ENCODE data around the gene PAX3. TPM values are rescaled to one million over a fixed set of nuclear protein-coding genes. Genes with fewer than 3 reads are reported as not detected.
A peak's percentile ranks its signal among the peaks of the same experiment; 100 is the strongest.

The PAX3 gene
- total and polyA plus RNA-seq, 2 experiments from 2014 or later, result 8.0 to 19.3 TPM

DNA sequence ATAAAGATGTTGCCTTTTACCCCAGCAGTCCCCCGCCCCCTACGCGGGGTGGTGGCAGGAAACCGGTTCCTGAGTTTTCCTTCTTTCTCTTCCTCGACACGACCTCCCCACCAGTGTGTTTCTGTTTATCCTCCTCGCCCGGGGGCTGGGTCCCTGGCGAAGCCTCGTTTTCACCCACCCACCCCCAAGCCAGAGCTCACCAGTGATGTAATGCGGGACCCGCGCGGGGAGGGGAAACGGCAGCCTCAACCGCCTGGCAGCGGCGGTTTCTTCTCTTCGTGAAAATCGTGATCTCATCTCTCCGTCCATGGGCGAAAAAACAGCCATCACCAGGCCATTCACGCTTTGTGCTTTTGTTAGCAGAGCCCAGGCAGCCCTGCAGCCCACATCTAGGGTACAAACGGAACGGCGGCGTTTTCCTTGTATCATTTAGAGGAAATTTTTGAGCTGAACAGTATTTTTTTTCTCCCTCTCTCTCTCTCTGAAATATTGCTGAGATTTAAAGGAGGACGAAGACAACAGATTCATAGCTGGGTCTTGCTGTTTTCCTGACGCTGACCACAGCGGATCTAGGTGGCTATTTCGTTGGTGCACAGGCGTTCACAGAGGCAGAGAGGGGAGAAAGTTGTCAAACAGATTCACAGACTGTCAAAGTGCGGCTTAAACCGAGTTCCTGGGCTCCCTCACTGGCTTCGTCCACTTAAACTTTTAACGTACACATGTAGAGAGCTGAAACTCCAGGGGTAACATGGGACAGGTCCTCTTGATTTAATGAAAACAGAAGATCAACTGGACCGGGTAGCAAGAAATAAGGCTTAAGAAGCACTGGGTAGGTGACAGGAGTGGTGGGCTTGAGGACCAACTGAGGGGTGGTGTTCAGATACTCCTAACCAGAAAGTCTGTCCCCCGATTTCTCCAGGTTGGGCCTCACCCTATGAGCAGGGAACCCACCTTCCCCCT, 21.9 kb upstream of the PAX3 start:
- H3K9me3 ChIP-seq (ENCODE audit: low read depth), result no peaks in the 10 kb centered on the region
- H3K36me3 ChIP-seq, result no peaks in the 10 kb centered on the region
- peak overlapping the region; percentile 67 for H3K4me3 ChIP-seq
- TF ChIP-seq, protein P1, sequence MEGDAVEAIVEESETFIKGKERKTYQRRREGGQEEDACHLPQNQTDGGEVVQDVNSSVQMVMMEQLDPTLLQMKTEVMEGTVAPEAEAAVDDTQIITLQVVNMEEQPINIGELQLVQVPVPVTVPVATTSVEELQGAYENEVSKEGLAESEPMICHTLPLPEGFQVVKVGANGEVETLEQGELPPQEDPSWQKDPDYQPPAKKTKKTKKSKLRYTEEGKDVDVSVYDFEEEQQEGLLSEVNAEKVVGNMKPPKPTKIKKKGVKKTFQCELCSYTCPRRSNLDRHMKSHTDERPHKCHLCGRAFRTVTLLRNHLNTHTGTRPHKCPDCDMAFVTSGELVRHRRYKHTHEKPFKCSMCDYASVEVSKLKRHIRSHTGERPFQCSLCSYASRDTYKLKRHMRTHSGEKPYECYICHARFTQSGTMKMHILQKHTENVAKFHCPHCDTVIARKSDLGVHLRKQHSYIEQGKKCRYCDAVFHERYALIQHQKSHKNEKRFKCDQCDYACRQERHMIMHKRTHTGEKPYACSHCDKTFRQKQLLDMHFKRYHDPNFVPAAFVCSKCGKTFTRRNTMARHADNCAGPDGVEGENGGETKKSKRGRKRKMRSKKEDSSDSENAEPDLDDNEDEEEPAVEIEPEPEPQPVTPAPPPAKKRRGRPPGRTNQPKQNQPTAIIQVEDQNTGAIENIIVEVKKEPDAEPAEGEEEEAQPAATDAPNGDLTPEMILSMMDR (IDR thresholded peaks at IDR 0.05; ENCODE audit: low read depth, low read length), result no peak
- DNase-seq (ENCODE audit: low read depth in 1 of 2, low spot score in 1 of 2), result peak; percentile 43 to 66
- H3K4me1 ChIP-seq (ENCODE audit: low read depth), result peaks cover 27% of the 10 kb centered on the region
- peak overlapping the region; percentile 85 for H3K27ac ChIP-seq
- H3K27me3 ChIP-seq, result peaks cover 15% of the 10 kb centered on the region

DNA sequence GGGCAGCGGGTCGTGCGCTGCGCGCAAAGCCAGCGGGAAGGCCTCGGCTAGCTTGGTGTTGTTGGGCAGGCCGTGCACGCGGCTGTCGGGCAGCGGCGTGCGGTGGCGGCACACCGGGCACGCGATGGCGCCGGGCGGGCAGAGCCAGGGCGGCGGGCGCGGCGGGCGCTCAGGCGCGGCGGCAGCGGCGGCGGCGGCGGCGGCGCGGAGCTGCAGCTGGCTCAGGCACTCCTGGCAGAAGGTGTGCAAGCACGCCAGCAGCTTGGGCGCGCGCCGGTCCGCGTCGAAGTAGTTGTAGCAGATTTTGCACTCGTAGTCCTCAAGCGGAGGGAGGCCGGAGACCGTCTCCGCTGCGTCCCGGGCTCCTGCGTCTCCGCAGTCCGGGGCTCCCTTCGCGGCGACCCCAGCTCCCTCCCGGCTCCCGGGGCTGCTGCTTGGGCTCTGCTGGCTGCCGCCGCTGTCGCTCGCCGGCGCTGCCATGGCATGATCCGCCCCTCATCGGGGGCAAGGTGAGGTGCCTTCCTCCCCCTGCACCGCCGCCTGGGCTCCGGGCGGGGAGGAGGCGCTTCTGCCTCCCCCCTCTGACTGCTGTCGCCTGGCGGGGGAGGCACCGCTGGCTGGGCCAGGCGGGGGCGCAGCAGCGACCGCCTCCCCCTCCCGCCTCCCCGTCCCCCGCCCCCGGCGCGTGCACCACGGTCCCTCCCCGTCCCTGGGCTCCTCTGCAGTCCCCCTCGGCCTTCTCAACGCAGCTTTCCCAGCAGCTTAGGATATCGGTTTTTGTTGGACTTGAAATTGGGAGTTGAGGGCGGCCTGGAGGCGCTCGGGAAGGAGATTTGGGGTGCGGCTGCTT, 21.0 kb upstream of the PAX3 start:
- Histone ChIP-seq H3K27me3 (peaks cover 25% of the 10 kb centered on the region), H3K4me3 (peak overlapping the region; percentile 67), H3K4me1 (ENCODE audit: low read depth) (peaks cover 27% of the 10 kb centered on the region), H3K9me3 (ENCODE audit: low read depth) (no peaks in the 10 kb centered on the region), H3K27ac (peak overlapping the region; percentile 85), H3K36me3 (no peaks in the 10 kb centered on the region)
- DNase-seq (ENCODE audit: low read depth in 1 of 2, low spot score in 1 of 2), result peak; percentile 40 to 73
- TF ChIP-seq, protein P1 (IDR thresholded peaks at IDR 0.05; ENCODE audit: low read depth, low read length), result no peak

DNA sequence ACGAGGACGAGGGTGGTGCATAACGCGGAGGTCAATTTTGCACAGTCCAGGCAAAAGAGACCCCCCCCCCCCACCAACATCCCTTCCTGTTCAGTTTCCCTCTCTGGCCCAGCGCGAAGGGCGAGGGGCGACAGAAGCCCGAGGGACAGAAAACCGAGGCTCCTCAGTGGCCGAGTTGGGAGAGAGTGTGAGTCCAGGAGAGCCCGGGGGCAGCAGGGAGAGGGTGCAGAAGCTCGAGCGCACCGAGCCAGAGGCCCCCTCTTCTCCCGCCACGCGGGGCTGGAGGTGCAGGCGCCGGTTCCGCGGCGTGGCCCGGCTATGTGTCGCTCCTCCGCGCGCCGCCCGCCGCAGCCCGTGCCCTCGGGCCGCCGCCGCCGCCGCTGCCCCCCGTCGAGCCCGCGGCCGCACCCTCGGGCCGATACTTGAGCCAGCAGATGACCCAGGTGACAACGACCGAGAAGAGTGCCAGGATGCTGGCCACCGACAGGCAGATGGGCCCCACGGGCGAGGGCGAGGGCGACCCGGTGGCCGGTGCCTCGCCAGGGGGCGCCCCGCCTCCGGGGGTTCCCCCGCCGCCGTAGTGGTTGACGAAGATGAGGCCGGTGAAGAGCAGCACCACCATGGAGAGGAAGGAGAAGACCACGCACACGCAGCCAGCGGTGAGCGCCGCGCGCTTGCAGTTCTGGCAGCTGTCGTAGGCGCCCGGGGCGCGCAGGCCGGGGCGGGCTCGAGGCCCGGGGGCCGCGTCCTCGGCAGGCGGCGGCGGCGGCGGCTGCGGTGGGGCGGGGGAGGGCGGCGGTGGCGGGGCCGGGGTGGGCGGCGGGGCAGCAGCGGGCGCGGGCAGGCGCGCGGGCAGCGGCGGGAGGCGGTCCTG, 20.2 kb upstream of the PAX3 start:
- Histone ChIP-seq H3K9me3 (ENCODE audit: low read depth) (no peaks in the 10 kb centered on the region), H3K27me3 (peaks cover 33% of the 10 kb centered on the region), H3K27ac (no peak overlapping the region), H3K4me3 (peak overlapping the region; percentile 67), H3K4me1 (ENCODE audit: low read depth) (peaks cover 27% of the 10 kb centered on the region), H3K36me3 (no peaks in the 10 kb centered on the region)
- DNase-seq (ENCODE audit: low read depth in 1 of 2, low spot score in 1 of 2), result peak; percentile 54 to 77
- TF ChIP-seq, protein P1 (IDR thresholded peaks at IDR 0.05; ENCODE audit: low read depth, low read length), result peak; percentile 35

DNA sequence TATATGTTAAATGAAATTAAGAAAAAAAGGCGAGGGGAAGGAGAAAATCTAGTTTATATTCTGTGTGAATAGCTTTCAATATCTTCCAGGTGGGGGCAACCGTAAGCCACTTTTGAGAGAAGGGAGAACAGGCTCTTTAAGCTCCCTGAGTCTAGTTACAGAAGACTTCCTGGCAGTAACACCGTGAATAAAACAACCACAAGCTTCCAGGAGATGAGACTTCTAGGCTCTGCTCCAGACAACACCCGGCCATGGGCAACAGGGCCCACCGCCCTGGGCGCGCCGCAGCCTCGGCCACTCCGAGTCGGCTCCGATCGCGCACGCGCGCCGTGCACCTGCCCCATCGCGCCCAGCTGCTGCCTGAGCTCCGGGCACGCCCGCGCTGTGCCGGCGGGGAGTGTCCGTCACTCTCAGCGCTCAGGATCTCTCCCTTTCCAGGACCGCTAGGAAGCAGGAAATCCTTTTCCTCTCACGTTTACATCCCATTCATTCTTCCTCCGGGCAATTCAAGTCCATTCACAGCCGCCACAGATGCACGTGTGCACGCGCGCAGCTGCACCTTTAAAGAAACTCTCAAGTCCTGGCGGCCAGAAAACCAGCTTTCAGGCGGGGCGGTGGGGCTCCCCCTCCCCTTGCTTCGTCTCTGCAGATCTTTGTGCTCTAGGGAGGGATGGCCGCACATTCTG, 19.4 kb upstream of the PAX3 start:
- peaks cover 27% of the 10 kb centered on the region for H3K4me1 ChIP-seq (ENCODE audit: low read depth)
- peak; percentile 83 to 85 for DNase-seq (ENCODE audit: low read depth in 1 of 2, low spot score in 1 of 2)
- H3K27ac ChIP-seq, result no peak overlapping the region
- H3K9me3 ChIP-seq (ENCODE audit: low read depth), result no peaks in the 10 kb centered on the region
- H3K4me3 ChIP-seq, result peak overlapping the region; percentile 67
- TF ChIP-seq, protein P1 (IDR thresholded peaks at IDR 0.05; ENCODE audit: low read depth, low read length), result peak; percentile 57
- H3K27me3 ChIP-seq, result peaks cover 41% of the 10 kb centered on the region
- no peaks in the 10 kb centered on the region for H3K36me3 ChIP-seq

Data from cardiac muscle cell (in vitro differentiated cells and primary cell).